Fibroblast of lung (primary cell): Measurements from ENCODE around the gene JMJD7. TPM values are rescaled to one million over a fixed set of nuclear protein-coding genes. Genes with fewer than 3 reads are reported as not detected.

Experiments
- DNase-seq, 2 donors: peaks; one replicate each; pipeline versions ENCODE4 v3.0.0 to v3.0.0-alpha.2; 2010; ENCODE audit warnings: low read depth in 2 of 2
- H2AFZ ChIP-seq: 2 replicates; pipeline ENCODE4 v1.5.1; 2012; ENCODE audit warnings: low read length, control low read depth, inconsistent platforms
- H3K27ac ChIP-seq: 2 replicates; pipeline ENCODE4 v1.5.1; 2011; ENCODE audit warnings: low read length, control low read depth; ENCODE audit not compliant: insufficient read depth
- H3K27me3 ChIP-seq: 2 replicates; pipeline ENCODE4 v1.5.1; 2011; ENCODE audit warnings: mild to moderate bottlenecking, low read length; ENCODE audit not compliant: control insufficient read depth, insufficient read depth
- H3K36me3 ChIP-seq: 2 replicates; pipeline ENCODE4 v1.5.1; 2011; ENCODE audit warnings: low read length; ENCODE audit not compliant: control insufficient read depth, insufficient read depth
- H3K4me1 ChIP-seq: 2 replicates; pipeline ENCODE4 v1.5.1; 2011; ENCODE audit warnings: low read length; ENCODE audit not compliant: control insufficient read depth, insufficient read depth; ENCODE audit errors: extremely low read depth
- H3K4me2 ChIP-seq: 2 replicates; pipeline ENCODE4 v1.5.1; 2011; ENCODE audit warnings: low read length, control low read depth; ENCODE audit not compliant: insufficient read depth; ENCODE audit errors: extremely low read depth
- H3K4me3 ChIP-seq, 4 experiments: fragments of 200-600 bp in 1 of 4; sonication (generic) in 1 of 4; replicated peaks in 1 of 4; 2 replicates each; pipeline ENCODE4 v1.5.1; 2011 to 2016; ENCODE audit warnings: low read length in 4 of 4, low read depth in 3 of 4, mild to moderate bottlenecking in 3 of 4, control low read depth in 2 of 4, inconsistent platforms in 1 of 4, mixed read lengths in 1 of 4; ENCODE audit not compliant: insufficient read depth in 1 of 4; ENCODE audit errors: control extremely low read depth in 1 of 4
- H3K79me2 ChIP-seq: 2 replicates; pipeline ENCODE4 v1.5.1; 2012; ENCODE audit warnings: mild to moderate bottlenecking, low read length, inconsistent platforms; ENCODE audit not compliant: control insufficient read depth, insufficient read depth
- H3K9ac ChIP-seq: 2 replicates; pipeline ENCODE4 v1.5.1; 2011; ENCODE audit warnings: mild to moderate bottlenecking, low read length, control low read depth; ENCODE audit not compliant: insufficient read depth
- H3K9me3 ChIP-seq: 2 replicates; pipeline ENCODE4 v1.5.1; 2012; ENCODE audit warnings: low read depth, low read length; ENCODE audit not compliant: control insufficient read depth, insufficient read depth
- H4K20me1 ChIP-seq: 2 replicates; pipeline ENCODE4 v1.5.1; 2011; ENCODE audit warnings: low read length; ENCODE audit not compliant: control insufficient read depth, insufficient read depth; ENCODE audit errors: extremely low read depth
- EZH2 ChIP-seq: IDR thresholded peaks from 2 replicates; pipeline ENCODE4 v1.5.1; 2012; ENCODE audit warnings: low read length, control low read depth, mild to moderate bottlenecking; ENCODE audit errors: missing control alignments
- polyA plus RNA-seq, 2 donors: library from polyadenylated mRNA; depleted of rRNA in 1 of 2; stranded (reverse) in 1 of 2; unstranded in 1 of 2; fragments of >200 nt; gene quantifications; 2 replicates each; pipeline ENCODE4 v1.2.1, GENCODE V29; 2011 to 2012; ENCODE audit warnings: missing spikeins in 1 of 2
- total RNA-seq: library from RNA; depleted of rRNA; stranded (reverse); fragments of >200 nt; gene quantifications from 2 replicates; pipeline ENCODE4 v1.2.1, GENCODE V29; 2014
- TF ChIP-seq, protein P1 (sequence below), 2 donors: IDR thresholded peaks in 1 of 2; conservative IDR thresholded peaks in 1 of 2; 1 replicate in 1 of 2; 2 replicates in 1 of 2; pipeline ENCODE4 v1.5.1; 2011 to 2012; ENCODE audit warnings: low read length in 2 of 2, control low read depth in 1 of 2, inconsistent platforms in 1 of 2, low read depth in 1 of 2, mild to moderate bottlenecking in 1 of 2

The JMJD7 gene
- total and polyA plus RNA-seq, 2 donors (not counting 1 experiment from before 2014, with no cell fraction given) = 2.2 to 4.0 TPM

GRCh38 chr15:41819455-41820050, 8.3 kb upstream of the JMJD7 start:
- Histone ChIP-seq H3K27ac (no peak overlapping the region), H2AFZ (no peak overlapping the region), H3K9ac (no peak overlapping the region), H4K20me1 (no peaks in the 10 kb centered on the region), H3K4me2 (no peak overlapping the region), H3K36me3 (peaks cover 32% of the 10 kb centered on the region), H3K9me3 (no peaks in the 10 kb centered on the region), H3K4me1 (no peaks in the 10 kb centered on the region), H3K27me3 (no peaks in the 10 kb centered on the region), H3K4me3 (no peak overlapping the region), H3K79me2 (no peaks in the 10 kb centered on the region)
- DNase-seq = no peak
- no peak for TF ChIP-seq EZH2
- TF ChIP-seq, protein P1, sequence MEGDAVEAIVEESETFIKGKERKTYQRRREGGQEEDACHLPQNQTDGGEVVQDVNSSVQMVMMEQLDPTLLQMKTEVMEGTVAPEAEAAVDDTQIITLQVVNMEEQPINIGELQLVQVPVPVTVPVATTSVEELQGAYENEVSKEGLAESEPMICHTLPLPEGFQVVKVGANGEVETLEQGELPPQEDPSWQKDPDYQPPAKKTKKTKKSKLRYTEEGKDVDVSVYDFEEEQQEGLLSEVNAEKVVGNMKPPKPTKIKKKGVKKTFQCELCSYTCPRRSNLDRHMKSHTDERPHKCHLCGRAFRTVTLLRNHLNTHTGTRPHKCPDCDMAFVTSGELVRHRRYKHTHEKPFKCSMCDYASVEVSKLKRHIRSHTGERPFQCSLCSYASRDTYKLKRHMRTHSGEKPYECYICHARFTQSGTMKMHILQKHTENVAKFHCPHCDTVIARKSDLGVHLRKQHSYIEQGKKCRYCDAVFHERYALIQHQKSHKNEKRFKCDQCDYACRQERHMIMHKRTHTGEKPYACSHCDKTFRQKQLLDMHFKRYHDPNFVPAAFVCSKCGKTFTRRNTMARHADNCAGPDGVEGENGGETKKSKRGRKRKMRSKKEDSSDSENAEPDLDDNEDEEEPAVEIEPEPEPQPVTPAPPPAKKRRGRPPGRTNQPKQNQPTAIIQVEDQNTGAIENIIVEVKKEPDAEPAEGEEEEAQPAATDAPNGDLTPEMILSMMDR (conservative IDR thresholded peaks at IDR 0.05 in 1 of 2, IDR thresholded peaks at IDR 0.05 in 1 of 2; ENCODE audit: low read depth in 1 of 2, low read length in 2 of 2) = no peak

- Histone ChIP-seq H4K20me1 (no peaks in the 10 kb centered on the region), H3K4me2 (no peak overlapping the region), H3K36me3 (peaks cover 30% of the 10 kb centered on the region), H3K79me2 (no peaks in the 10 kb centered on the region), H3K4me1 (no peaks in the 10 kb centered on the region), H3K9ac (no peak overlapping the region), H3K9me3 (no peaks in the 10 kb centered on the region), H3K27ac (no peak overlapping the region), H3K4me3 (no peak overlapping the region), H3K27me3 (no peaks in the 10 kb centered on the region), H2AFZ (no peak overlapping the region)
- no peak for DNase-seq
- TF ChIP-seq, protein P1 (conservative IDR thresholded peaks at IDR 0.05 in 1 of 2, IDR thresholded peaks at IDR 0.05 in 1 of 2; ENCODE audit: low read depth in 1 of 2, low read length in 2 of 2) = no peak
- TF ChIP-seq EZH2 = no peak
These were observed 7.0 kb upstream of the JMJD7 start for GRCh38 chr15:41820791-41821423.

DNA sequence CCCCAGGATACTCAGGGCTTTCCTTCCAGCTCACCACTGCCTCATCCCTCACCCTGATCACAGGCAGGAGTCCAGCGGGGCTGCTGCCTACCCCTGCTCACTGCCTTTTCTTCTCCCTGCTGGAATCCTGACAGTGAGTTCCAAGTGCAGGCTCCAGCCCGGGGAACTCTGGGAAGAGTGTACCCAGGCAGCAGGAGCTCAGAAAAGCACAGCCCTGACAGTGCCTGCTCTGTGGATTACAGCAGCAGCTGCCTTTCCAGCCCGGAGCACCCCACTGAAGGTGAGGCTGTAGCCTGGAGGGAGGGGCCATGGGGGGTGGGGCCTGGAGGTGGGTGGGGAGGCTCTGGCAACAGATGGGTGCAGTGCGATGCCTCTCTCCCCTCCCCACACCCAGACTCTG, 6.1 kb upstream of the JMJD7 start:
- H3K4me2 ChIP-seq = no peak overlapping the region
- no peaks in the 10 kb centered on the region for H4K20me1 ChIP-seq
- no peak overlapping the region for H2AFZ ChIP-seq
- H3K27ac ChIP-seq = no peak overlapping the region
- DNase-seq = no peak
- no peaks in the 10 kb centered on the region for H3K27me3 ChIP-seq
- peaks cover 30% of the 10 kb centered on the region for H3K36me3 ChIP-seq
- TF ChIP-seq, protein P1 (conservative IDR thresholded peaks at IDR 0.05 in 1 of 2, IDR thresholded peaks at IDR 0.05 in 1 of 2; ENCODE audit: low read depth in 1 of 2, low read length in 2 of 2) = no peak
- TF ChIP-seq EZH2 = no peak
- no peak overlapping the region for H3K4me3 ChIP-seq
- H3K79me2 ChIP-seq = no peaks in the 10 kb centered on the region
- H3K4me1 ChIP-seq = no peaks in the 10 kb centered on the region
- no peak overlapping the region for H3K9ac ChIP-seq
- no peaks in the 10 kb centered on the region for H3K9me3 ChIP-seq
